SK-N-MC (cell line): ENCODE results near the gene ZNF575.

ENCODE experiments used
- EZH2 ChIP-seq: fragments of 200-600 bp; sonication (generic); IDR thresholded peaks from one replicate; pipeline ENCODE4 v1.6.1; 2017; ENCODE audit warnings: antibody characterized with exemption
- FOXP2 ChIP-seq: optimal IDR thresholded peaks from 2 replicates; pipeline ENCODE3; 2011; ENCODE audit warnings: mild to moderate bottlenecking, moderate library complexity; ENCODE audit not compliant: insufficient read depth; ENCODE audit errors: extremely low read length, control extremely low read depth

DNA sequence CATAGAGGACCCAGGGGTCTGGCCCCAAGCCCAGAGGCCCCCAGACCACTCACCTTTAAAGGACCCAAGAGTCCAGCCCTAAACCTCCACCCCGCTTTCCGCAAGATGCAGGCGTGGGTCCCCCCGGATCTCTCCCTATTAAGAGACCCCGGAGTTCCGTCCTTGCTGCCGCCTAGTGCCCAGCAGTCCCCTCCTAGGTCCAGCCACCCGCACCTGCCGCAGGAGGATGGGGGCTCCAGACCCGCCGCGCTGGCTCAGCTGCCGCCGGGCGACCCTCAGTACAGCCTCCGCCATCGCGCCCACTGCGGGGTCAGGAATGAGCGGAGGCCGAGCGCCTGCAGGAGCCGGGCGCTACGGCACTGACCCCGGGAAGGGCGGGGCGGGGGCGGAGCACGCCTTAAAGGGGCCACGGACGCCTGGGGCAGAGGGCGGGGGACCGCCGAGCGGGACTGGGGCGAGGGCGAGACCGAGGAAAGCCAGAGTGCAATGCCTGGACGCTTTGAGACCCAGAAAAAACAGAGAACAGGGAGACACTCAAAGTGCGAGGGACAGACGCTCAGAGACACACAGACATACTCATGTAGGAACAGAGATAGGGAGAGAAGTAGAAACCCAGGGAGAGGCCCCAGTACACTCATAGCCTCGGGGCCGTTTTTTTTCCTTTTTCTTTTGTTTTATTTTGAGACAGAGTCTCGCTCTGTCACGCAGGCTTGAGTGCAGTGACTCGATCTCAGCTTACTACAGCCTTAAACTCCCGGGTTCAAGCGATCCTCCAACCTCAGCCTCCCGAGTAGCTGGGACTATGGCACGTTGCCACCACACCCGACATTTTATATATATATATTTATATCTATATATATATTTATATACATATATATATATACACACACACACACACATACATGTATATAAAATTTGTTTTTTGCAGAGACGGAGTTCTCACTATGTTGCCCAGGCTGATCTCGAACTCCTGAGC, 5.8 kb upstream of the ZNF575 start, which contains the start of gene ETHE1:
- no peak for TF ChIP-seq EZH2
- TF ChIP-seq FOXP2: no peak
